Calu3 (cell line): Measurements from ENCODE around the gene GPER1. TPM values are rescaled to one million over a fixed set of nuclear protein-coding genes. Genes with fewer than 3 reads are reported as not detected.
"Not testable (repeated sequence)": the region's sequence is repeated elsewhere in the genome, so short reads cannot be mapped to it uniquely, and the experiment has no call there.

Source experiments
- BruUV-seq: library from RNA; stranded (reverse); fragments of 400-500 nt; replicated peaks from 2 replicates; lab custom pipeline; 2021; lab: Mats Ljungman, UMichigan
- CTCF ChIA-PET: fragments of 300-600 bp; sonication (Branson Sonifier 250); formaldehyde crosslinking; loops from one replicate; lab custom pipeline; 2022; ENCODE audit warnings: antibody characterized with exemption; lab: Charles Lee
- DNase-seq: peaks from one replicate; pipeline ENCODE4 v3.0.0; 2022
- H3K27ac Mint-ChIP-seq: one replicate; pipeline ENCODE4 v1.8.0; 2022; ENCODE audit warnings: mixed read lengths; ENCODE audit not compliant: unreplicated experiment
- H3K27me3 Mint-ChIP-seq: one replicate; pipeline ENCODE4 v1.8.0; 2022; ENCODE audit warnings: mixed read lengths; ENCODE audit not compliant: unreplicated experiment
- H3K36me3 Mint-ChIP-seq: one replicate; pipeline ENCODE4 v1.8.0; 2022; ENCODE audit warnings: mild to moderate bottlenecking, moderate library complexity, mixed read lengths; ENCODE audit not compliant: insufficient read depth, unreplicated experiment
- H3K4me1 Mint-ChIP-seq: one replicate; pipeline ENCODE4 v1.8.0; 2022; ENCODE audit warnings: mild to moderate bottlenecking, low read depth, mixed read lengths; ENCODE audit not compliant: unreplicated experiment
- H3K4me3 Mint-ChIP-seq: one replicate; pipeline ENCODE4 v1.8.0; 2022; ENCODE audit warnings: mild to moderate bottlenecking, low read depth, moderate library complexity, mixed read lengths; ENCODE audit not compliant: unreplicated experiment
- H3K9me3 Mint-ChIP-seq: one replicate; pipeline ENCODE4 v1.8.0; 2022; ENCODE audit warnings: low read depth, mixed read lengths; ENCODE audit not compliant: unreplicated experiment
- intact Hi-C: fragments of 100-400 bp; cut with micrococcal nuclease; formaldehyde crosslinking; loops from one replicate; pipeline ENCODE4 v1.10.0; 2022; ENCODE audit not compliant: unreplicated experiment
- total RNA-seq: library from RNA; stranded (reverse); gene quantifications from 2 replicates; pipeline ENCODE4 v1.2.3, GENCODE V29; 2022
- TF ChIP-seq, protein P1 (sequence below): fragments of 200-600 bp; IDR thresholded peaks from one replicate; pipeline ENCODE4 v1.8.0; 2022; ENCODE audit warnings: antibody characterized with exemption; ENCODE audit not compliant: unreplicated experiment

The GPER1 gene
- total RNA-seq, 1 experiment from 2014 or later = 0.26 TPM

DNA sequence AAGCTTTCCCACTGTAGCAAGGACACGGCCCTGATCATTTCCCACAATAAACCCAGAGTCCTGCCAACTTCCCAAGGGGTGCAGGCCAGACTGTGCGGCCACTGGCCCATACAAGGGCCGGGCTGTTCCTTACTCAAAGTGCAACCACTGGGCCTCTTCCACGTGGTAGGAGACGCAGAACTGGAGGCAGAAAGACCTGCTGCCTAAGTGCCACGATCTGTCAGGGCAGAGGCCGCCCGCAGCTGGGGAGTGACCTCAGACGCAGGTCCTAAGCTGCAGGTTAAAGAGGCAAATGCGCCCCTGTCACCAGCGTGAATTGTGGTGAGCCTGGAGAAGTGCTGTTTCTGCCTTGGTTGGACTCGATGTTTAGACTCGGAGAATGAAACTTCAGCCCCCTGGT is 26.2 kb downstream of the GPER1 start:
- Mint-ChIP-seq H3K4me3 (no peak overlapping the region), H3K36me3 (peaks cover 11% of the 10 kb centered on the region), H3K9me3 (no peaks in the 10 kb centered on the region), H3K27ac (no peak overlapping the region), H3K4me1 (no peaks in the 10 kb centered on the region), H3K27me3 (no peaks in the 10 kb centered on the region)
- CTCF ChIA-PET = no interaction called here
- BruUV-seq = no TSS peak
- no peak for DNase-seq
- TF ChIP-seq, protein P1, sequence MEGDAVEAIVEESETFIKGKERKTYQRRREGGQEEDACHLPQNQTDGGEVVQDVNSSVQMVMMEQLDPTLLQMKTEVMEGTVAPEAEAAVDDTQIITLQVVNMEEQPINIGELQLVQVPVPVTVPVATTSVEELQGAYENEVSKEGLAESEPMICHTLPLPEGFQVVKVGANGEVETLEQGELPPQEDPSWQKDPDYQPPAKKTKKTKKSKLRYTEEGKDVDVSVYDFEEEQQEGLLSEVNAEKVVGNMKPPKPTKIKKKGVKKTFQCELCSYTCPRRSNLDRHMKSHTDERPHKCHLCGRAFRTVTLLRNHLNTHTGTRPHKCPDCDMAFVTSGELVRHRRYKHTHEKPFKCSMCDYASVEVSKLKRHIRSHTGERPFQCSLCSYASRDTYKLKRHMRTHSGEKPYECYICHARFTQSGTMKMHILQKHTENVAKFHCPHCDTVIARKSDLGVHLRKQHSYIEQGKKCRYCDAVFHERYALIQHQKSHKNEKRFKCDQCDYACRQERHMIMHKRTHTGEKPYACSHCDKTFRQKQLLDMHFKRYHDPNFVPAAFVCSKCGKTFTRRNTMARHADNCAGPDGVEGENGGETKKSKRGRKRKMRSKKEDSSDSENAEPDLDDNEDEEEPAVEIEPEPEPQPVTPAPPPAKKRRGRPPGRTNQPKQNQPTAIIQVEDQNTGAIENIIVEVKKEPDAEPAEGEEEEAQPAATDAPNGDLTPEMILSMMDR = no peak
- intact Hi-C loops = no loop called here

DNA sequence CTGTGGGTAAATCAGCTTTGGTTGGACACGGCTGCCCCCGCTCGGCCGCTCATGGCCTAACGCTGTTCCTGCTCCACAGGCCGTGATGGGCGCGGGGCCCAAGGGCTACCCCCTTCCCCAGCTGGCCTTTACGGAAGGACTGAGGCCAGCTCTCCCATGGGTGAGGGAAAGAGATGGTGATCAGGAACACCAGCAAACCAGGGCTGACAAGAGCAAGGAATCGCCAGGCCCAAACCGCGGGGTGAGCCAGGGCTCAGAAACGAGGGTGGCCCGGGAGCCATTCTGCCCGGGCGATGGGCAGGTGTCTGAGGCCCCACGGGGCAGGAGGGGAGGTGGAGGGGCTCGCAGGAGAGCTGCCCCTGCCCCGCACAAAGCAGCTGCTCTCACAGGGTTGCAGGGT is 26.6 kb downstream of the GPER1 start:
- BruUV-seq = no TSS peak
- peaks cover 11% of the 10 kb centered on the region for H3K36me3 Mint-ChIP-seq
- TF ChIP-seq, protein P1 = no peak

DNA sequence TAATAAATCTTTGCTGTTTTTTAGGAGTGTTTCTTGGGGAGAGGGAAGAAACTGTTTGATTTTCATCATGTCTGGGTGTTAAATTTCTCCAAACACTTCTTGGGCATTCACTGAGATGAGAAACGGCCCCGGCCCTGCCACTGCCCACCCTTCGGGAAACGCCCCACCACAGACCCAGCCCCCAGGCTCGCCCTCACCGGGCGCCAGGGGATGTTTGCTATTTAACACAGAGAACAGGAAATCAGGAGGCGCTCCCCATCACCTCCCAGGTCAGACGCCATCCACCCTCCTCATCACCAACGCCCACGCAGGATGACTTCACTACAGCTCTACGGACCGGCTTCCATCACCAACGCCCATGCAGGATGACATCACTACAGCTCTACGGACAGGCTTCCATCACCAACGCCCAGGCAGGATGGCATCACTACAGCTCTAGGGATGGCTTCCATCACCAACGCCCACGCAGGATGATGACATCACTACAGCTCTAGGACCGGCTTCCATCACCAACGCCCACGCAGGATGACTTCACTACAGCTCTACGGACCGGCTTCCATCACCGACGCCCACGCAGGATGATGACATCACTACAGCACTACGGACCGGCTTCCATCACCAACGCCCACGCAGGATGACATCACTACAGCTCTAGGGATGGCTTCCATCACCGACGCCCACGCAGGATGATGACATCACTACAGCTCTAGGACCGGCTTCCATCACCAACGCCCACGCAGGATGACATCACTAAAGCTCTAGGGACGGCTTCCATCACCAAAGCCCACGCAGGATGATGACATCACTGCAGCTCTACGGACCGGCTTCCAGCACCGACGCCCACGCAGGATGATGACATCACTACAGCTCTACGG is 27.5 kb downstream of the GPER1 start:
- DNase-seq, H3K4me3 Mint-ChIP-seq, BruUV-seq, H3K4me1 Mint-ChIP-seq, intact Hi-C loops, H3K27ac Mint-ChIP-seq, H3K9me3 Mint-ChIP-seq, H3K27me3 Mint-ChIP-seq: not testable (repeated sequence)
- peaks cover 11% of the 10 kb centered on the region for H3K36me3 Mint-ChIP-seq
- CTCF ChIA-PET = interaction anchor here (0.7 to 1.1 kb wide), 2 partner anchors 122 to 149 kb away, joined by 3 to 6 read pairs; no protein-coding TSS in a partner anchor

More for the DNA sequence above, 26.6 kb downstream of the GPER1 start:
- no peaks in the 10 kb centered on the region for H3K4me1 Mint-ChIP-seq
- CTCF ChIA-PET = no interaction called here
- no peak for DNase-seq
- no peaks in the 10 kb centered on the region for H3K27me3 Mint-ChIP-seq
- H3K4me3 Mint-ChIP-seq = no peak overlapping the region
- intact Hi-C loops = no loop called here
- H3K27ac Mint-ChIP-seq = no peak overlapping the region
- H3K9me3 Mint-ChIP-seq = no peaks in the 10 kb centered on the region

DNA sequence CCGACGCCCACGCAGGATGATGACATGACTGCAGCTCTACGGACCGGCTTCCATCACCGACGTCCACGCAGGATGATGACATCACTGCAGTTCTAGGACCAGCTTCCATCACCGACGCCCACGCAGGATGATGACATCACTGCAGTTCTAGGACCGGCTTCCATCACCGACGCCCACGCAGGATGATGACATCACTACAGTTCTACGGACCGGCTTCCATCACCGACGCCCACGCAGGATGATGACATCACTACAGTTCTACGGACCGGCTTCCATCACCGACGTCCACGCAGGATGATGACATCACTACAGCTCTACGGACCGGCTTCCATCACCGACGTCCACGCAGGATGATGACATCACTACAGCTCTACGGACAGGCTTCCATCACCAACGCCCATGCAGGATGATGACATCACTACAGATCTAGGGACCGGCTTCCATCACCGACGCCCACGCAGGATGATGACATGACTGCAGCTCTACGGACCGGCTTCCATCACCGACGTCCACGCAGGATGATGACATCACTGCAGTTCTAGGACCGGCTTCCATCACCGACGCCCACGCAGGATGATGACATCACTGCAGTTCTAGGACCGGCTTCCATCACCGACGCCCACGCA is 28.6 kb downstream of the GPER1 start:
- DNase-seq, CTCF ChIA-PET, H3K27ac Mint-ChIP-seq, H3K4me3 Mint-ChIP-seq, H3K9me3 Mint-ChIP-seq, intact Hi-C loops, H3K27me3 Mint-ChIP-seq, BruUV-seq, H3K4me1 Mint-ChIP-seq: not testable (repeated sequence)
- peaks cover 16% of the 10 kb centered on the region for H3K36me3 Mint-ChIP-seq

DNA sequence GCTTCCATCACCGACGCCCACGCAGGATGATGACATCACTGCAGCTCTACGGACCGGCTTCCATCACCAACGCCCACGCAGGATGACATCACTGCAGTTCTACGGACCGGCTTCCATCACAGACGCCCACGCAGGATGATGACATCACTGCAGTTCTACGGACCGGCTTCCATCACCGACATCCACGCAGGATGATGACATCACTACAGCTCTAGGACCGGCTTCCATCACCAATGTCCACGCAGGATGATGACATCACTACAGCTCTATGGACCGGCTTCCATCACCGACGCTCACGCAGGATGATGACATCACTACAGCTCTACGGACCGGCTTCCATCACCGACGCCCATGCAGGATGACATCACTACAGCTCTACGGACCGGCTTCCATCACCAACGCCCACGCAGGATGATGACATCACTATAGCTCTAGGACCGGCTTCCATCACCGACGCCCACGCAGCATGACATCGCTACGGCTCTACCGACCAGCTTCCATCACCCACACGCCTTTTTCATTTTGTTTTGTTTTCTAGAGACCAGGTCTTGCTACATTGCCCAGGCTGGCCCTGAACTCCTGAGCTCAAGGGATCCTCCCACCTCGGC is 29.5 kb downstream of the GPER1 start:
- BruUV-seq = no TSS peak
- Mint-ChIP-seq H3K27ac (peak overlapping the region; percentile 11), H3K27me3 (no peaks in the 10 kb centered on the region), H3K9me3 (no peaks in the 10 kb centered on the region), H3K36me3 (peaks cover 21% of the 10 kb centered on the region), H3K4me1 (no peaks in the 10 kb centered on the region), H3K4me3 (no peak overlapping the region)
- CTCF ChIA-PET = no interaction called here
- intact Hi-C loops = no loop called here
- DNase-seq = no peak
- TF ChIP-seq, protein P1 = no peak
